NCI-H510A (cell line): ENCODE measurements around the gene CD2AP.
"Not testable (repeated sequence)": the region's sequence is repeated elsewhere in the genome, so short reads cannot be mapped to it uniquely, and the experiment has no call there.

Experiments
- DNase-seq: peaks from one replicate; lab custom pipeline; 2025; lab: John Stamatoyannopoulos, UW

CD2AP gene

DNA sequence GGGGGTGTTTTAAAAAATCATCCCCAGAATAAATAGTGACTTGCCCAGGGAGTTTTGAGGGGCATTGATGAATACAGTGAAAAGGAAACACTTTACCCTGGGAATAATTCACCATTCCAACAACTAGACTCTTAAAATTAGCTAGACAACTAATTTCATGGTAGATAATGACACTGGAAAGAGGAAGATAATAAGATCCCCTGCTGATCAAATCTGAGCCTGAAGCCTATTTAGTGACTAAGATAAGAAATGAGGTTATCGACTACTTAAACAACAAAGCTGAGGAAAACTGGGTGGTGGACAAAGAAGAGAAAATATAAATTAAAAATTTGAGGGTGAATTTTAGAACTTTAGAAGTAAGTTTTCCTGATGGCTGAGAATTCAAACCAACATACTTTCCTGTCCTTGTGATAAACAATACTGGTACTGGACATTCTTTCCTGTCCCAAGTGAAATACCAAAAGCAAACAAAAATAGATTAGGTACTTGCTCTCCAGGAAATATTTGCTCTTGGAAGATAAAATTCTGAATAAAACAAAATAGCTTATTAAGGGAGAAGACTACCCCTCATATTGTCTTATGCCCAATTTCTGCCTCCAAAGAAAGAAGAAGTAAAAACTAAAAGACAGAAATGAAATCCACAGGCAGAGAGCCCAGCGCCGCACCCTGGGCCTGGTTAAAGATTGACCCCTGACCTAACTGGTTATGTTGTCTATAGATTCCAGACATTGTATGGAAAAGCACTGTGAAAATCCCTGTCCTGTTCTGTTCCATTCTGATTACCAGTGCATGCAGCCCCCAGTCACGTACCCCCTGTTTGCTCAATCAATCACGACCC lies 156.8 kb downstream of the CD2AP start:
- no peak for DNase-seq

DNA sequence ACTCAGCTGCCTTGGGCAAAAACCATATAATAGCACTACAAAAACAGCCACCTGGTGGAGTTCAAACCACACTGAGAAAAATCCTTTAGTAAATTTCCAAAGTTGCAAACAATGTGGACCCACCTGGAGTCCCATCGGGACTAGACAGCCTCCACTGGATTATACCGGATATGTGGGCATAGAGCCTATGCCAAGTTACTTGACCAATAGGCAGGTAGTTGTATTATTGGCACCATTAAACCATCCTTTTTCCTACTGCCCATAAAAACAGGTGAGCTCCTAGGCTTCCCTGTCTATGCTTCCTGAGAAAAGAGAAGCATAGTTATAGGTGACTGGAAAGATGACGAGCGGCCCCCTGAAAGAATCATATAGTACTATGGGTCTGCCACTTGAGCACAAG lies 169.1 kb downstream of the CD2AP start:
- DNase-seq: no peak

GRCh38 chr6:47647188-47647587 lies 169.6 kb downstream of the CD2AP start:
- no peak for DNase-seq

GRCh38 chr6:47647626-47648025 lies 170.0 kb downstream of the CD2AP start:
- DNase-seq: not testable (repeated sequence)

DNA sequence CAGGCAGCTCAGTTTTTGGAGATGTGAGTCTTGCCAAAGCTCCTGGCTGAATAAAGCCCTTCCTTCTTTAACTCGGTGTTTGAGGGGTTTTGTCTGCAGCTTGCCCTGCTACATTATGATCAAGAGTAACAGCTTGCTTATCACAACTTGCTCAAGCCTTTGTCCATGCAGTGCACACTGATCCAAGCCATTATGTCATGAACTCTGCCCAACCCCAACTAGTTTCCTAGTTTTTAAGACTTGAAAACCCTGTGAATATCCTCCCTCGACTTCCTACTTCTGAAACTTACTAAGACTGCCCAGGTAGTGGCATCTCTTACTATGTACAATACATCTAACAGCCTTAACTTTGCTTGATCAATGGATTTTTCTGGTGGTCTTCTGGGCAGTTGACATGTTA lies 170.4 kb downstream of the CD2AP start:
- no peak for DNase-seq

GRCh38 chr6:47650553-47651432 lies 173.2 kb downstream of the CD2AP start:
- DNase-seq: no peak

- no peak for DNase-seq
Observed at GRCh38 chr6:47651505-47651944, 173.9 kb downstream of the CD2AP start.

GRCh38 chr6:47653706-47654105 lies 176.1 kb downstream of the CD2AP start:
- DNase-seq: peak; percentile 76

DNA sequence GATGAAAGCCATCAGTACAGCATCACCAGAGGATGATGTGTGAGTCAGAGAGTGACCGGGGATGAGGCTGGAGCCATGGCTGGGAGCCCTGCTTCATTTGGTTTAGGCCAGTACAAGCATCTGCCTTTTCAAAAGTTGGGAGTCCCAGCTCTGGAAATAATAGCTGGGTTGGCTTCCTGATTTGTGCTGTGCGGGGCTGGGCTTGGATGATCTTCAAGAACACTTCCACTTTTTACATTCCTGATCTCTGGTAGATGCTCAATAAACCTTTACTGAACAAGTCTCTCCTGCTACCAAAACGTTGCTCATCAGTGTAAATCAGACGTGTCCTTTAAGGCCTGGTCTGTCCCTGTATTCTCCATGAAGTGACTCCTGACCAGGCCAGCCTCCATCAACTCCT lies 176.7 kb downstream of the CD2AP start:
- DNase-seq: no peak

- peak; percentile 45 for DNase-seq
Observed at GRCh38 chr6:47655719-47656595, 178.4 kb downstream of the CD2AP start.

GRCh38 chr6:47661960-47662359 lies 184.4 kb downstream of the CD2AP start:
- no peak for DNase-seq

DNA sequence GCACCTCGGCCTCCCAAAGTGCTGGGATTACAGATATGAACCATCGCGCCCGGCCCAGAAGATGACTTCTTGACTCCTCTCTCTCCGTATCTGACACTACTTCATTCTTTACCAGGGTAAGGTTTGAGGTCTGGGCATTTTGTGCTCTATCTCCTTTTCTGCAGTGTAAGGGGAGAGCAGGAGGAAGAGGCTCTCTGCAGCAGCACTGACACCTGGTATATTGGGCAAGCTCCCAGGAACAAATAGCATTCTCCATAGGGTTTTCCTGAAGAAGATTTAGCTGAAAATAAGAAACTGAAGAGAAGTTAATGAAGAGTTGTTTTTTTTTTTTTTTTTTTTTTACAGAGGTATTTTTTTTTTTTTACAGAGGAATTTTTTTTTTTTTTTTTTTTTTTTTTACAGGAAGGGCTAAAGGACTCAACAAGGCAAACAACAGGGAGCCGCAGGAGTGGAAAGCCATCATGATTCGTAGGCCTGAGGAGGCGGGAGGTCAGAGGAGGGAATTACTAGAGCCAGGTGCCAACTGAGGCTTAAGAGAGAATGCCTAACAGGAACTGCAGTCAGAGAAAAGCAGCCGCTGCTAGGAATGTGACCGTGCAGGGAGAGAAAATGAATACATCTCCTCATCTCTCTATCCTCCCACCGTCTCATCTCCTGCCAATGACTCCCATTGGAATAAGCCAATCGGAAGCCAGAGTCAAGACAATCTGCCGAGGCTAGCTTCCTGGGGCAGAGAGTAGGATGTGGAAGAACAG lies 186.1 kb downstream of the CD2AP start:
- DNase-seq: peak; percentile 67

GRCh38 chr6:47665112-47665511 lies 187.5 kb downstream of the CD2AP start:
- DNase-seq: peak; percentile 72

DNA sequence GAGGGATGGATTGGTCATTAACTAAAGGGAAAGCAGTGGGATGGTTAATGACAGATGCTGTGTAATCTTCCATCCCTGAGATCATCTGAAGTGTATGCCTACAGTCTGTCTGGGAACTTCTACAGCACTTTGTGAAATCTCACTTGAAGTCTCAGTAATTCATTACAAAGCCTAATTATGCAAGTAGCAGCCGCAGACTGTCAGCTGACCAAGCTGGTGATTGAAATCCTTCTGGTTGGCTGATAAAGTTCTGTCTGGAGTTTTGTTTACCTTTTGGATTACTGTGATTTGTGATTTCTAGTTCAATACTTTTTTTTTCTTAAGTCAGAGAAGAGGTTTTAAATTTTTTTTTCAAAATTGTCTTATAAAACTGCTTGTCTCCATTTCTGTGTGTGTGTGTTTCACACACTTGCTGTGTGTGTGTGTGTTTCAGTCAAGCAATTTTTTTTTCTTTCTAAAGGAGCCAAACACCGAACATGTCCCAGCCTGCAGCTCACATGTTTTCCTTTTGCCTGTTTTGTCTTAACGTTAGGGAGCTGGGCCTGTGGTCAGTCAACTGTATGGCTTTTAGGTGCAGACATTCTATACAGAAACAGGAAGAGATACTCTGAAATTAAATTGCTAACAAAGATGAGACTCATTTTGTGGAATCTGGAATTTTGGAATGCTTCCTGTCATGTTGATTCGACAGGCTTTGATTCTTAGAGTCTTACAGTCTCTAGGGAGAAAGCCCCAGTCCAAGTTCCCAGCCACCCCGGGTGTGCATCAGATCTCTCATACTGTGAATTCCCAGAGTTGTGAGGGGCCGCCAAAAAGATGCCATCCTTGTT lies 192.3 kb downstream of the CD2AP start:
- DNase-seq: peak; percentile 18

GRCh38 chr6:47670851-47671250 lies 193.3 kb downstream of the CD2AP start:
- DNase-seq: no peak

- no peak for DNase-seq
Observed at GRCh38 chr6:47671777-47672176, 194.2 kb downstream of the CD2AP start.

DNA sequence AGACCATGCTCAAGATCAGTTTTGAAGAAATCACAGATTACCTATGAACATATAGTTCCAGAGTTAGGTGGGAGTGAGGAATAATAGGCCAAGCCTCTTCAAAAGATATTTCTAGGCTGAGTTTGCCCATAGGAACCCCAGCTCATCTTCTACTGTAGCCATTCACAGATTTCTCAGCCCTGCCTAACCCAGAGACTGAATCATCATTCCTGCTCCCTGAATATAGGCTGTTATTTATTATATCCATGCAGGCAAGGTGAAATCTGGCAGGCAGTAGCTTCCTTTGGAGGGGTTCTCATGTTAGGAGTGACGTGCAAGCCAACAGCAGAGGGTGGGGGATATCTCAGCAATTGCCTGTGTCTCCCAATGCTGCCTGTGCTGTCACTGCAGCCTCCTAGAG lies 195.2 kb downstream of the CD2AP start:
- DNase-seq: no peak

DNA sequence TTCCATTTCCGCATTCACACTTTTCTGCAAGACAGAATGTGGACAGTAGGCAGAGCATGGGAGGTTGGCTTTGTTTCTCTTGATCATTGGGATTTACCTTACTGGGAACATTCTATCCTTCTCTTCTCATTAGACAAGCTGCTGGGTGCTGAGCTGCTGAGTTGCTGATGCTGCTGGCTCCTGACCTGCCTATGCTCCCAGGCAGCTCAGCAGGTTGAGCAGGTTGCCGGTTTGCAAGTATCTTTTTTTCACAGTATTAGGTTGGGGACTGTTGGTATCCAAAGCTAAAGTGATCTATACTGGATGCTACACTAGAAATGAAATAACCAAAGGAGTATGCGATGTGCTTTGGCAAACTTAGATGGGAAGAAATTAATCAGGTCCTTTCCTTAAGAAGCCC lies 197.1 kb downstream of the CD2AP start:
- no peak for DNase-seq
